ENCODE data around the gene FIS1. TPM values are rescaled to one million over a fixed set of nuclear protein-coding genes. Genes with fewer than 3 reads are reported as not detected.
A peak's percentile ranks its signal among the peaks of the same experiment; 100 is the strongest.

Gene FIS1
- total RNA-seq, 4 donors from 2014 or later, result 118 to 223 (median 198) TPM

- H3K4me1 ChIP-seq, result peaks cover 15% of the 10 kb centered on the region
- H3K27ac ChIP-seq, result no peak overlapping the region
- TF ChIP-seq, protein P1, sequence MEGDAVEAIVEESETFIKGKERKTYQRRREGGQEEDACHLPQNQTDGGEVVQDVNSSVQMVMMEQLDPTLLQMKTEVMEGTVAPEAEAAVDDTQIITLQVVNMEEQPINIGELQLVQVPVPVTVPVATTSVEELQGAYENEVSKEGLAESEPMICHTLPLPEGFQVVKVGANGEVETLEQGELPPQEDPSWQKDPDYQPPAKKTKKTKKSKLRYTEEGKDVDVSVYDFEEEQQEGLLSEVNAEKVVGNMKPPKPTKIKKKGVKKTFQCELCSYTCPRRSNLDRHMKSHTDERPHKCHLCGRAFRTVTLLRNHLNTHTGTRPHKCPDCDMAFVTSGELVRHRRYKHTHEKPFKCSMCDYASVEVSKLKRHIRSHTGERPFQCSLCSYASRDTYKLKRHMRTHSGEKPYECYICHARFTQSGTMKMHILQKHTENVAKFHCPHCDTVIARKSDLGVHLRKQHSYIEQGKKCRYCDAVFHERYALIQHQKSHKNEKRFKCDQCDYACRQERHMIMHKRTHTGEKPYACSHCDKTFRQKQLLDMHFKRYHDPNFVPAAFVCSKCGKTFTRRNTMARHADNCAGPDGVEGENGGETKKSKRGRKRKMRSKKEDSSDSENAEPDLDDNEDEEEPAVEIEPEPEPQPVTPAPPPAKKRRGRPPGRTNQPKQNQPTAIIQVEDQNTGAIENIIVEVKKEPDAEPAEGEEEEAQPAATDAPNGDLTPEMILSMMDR (IDR thresholded peaks at IDR 0.05), result no peak
- no peak for TF ChIP-seq EP300 (IDR thresholded peaks at IDR 0.05)
- no peak for TF ChIP-seq POLR2AphosphoS5 (IDR thresholded peaks at IDR 0.05)
- TF ChIP-seq POLR2A (IDR thresholded peaks at IDR 0.05), result no peak
- H3K9me3 ChIP-seq, result no peaks in the 10 kb centered on the region
- no peak overlapping the region for H3K4me3 ChIP-seq
- DNase-seq (ENCODE audit: low spot score in 2 of 2), result no peak
- 88% methylated on average over 20 of the region's 27 CpGs for WGBS
- peaks cover 44% of the 10 kb centered on the region for H3K36me3 ChIP-seq
- no peaks in the 10 kb centered on the region for H3K27me3 ChIP-seq
These were observed 22.5 kb downstream of the FIS1 start for GRCh38 chr7:101222275-101222830.

- no peak for DNase-seq (ENCODE audit: low spot score in 2 of 2)
- no peak for TF ChIP-seq POLR2AphosphoS5 (IDR thresholded peaks at IDR 0.05)
- TF ChIP-seq, protein P1 (IDR thresholded peaks at IDR 0.05), result no peak
- Histone ChIP-seq H3K4me3 (no peak overlapping the region), H3K27me3 (no peaks in the 10 kb centered on the region), H3K36me3 (peaks cover 30% of the 10 kb centered on the region), H3K9me3 (no peaks in the 10 kb centered on the region), H3K27ac (no peak overlapping the region), H3K4me1 (peaks cover 33% of the 10 kb centered on the region)
- 87% methylated on average over 5 of the region's 5 CpGs for WGBS
These were observed 24.6 kb downstream of the FIS1 start for GRCh38 chr7:101220295-101220694.

- H3K4me1 ChIP-seq, result peaks cover 39% of the 10 kb centered on the region
- peaks cover 26% of the 10 kb centered on the region for H3K36me3 ChIP-seq
- peak overlapping the region; percentile 69 for H3K4me3 ChIP-seq
- DNase-seq (ENCODE audit: low spot score in 2 of 2), result no peak
- no peaks in the 10 kb centered on the region for H3K9me3 ChIP-seq
- peak overlapping the region; percentile 80 for H3K27ac ChIP-seq
- TF ChIP-seq, protein P1 (IDR thresholded peaks at IDR 0.05), result no peak
- TF ChIP-seq POLR2AphosphoS5 (IDR thresholded peaks at IDR 0.05), result no peak
- TF ChIP-seq POLR2A (IDR thresholded peaks at IDR 0.05), result no peak
- TF ChIP-seq EP300 (IDR thresholded peaks at IDR 0.05), result no peak
- H3K27me3 ChIP-seq, result no peaks in the 10 kb centered on the region
- WGBS, result 7% methylated on average over 26 of the region's 26 CpGs
These were observed 26.4 kb downstream of the FIS1 start for GRCh38 chr7:101218236-101219125.

- Histone ChIP-seq H3K27me3 (no peaks in the 10 kb centered on the region), H3K4me3 (peak within 1 kb of the TSS; percentile 69), H3K27ac (peak within 1 kb of the TSS; percentile 80), H3K4me1 (peaks cover 39% of the 10 kb centered on the region), H3K9me3 (no peaks in the 10 kb centered on the region), H3K36me3 (peaks cover 24% of the 10 kb centered on the region)
- TF ChIP-seq, protein P1 (IDR thresholded peaks at IDR 0.05), result no peak
- TF ChIP-seq POLR2A (IDR thresholded peaks at IDR 0.05) (no peak), POLR2AphosphoS5 (IDR thresholded peaks at IDR 0.05) (no peak), EP300 (IDR thresholded peaks at IDR 0.05) (no peak)
- WGBS, result under 1% methylated on average over 35 of the region's 57 CpGs
- DNase-seq (ENCODE audit: low spot score in 2 of 2), result peak; percentile 97 to 98
These were observed 27.3 kb downstream of the FIS1 start, which contains the start of the genes PLOD3 and ZNHIT1 for GRCh38 chr7:101217388-101218235. PLOD3 (minus strand) TSS chr7:101217581; CDS start chr7:101217274, 307 bp downstream. ZNHIT1 (plus strand) TSS chr7:101218165; CDS start chr7:101218196, 31 bp downstream.
